Measurements from ENCODE around the gene GON4L.
"Not testable (repeated sequence)": the region's sequence is repeated elsewhere in the genome, so short reads cannot be mapped to it uniquely, and the experiment has no call there.

GRCh38 chr1:155834927-155835399 lies 22.1 kb downstream of the GON4L start:
- TF ChIP-seq, protein P1, sequence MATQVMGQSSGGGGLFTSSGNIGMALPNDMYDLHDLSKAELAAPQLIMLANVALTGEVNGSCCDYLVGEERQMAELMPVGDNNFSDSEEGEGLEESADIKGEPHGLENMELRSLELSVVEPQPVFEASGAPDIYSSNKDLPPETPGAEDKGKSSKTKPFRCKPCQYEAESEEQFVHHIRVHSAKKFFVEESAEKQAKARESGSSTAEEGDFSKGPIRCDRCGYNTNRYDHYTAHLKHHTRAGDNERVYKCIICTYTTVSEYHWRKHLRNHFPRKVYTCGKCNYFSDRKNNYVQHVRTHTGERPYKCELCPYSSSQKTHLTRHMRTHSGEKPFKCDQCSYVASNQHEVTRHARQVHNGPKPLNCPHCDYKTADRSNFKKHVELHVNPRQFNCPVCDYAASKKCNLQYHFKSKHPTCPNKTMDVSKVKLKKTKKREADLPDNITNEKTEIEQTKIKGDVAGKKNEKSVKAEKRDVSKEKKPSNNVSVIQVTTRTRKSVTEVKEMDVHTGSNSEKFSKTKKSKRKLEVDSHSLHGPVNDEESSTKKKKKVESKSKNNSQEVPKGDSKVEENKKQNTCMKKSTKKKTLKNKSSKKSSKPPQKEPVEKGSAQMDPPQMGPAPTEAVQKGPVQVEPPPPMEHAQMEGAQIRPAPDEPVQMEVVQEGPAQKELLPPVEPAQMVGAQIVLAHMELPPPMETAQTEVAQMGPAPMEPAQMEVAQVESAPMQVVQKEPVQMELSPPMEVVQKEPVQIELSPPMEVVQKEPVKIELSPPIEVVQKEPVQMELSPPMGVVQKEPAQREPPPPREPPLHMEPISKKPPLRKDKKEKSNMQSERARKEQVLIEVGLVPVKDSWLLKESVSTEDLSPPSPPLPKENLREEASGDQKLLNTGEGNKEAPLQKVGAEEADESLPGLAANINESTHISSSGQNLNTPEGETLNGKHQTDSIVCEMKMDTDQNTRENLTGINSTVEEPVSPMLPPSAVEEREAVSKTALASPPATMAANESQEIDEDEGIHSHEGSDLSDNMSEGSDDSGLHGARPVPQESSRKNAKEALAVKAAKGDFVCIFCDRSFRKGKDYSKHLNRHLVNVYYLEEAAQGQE (IDR thresholded peaks at IDR 0.05): not testable (repeated sequence)
- TF ChIP-seq, protein P2, sequence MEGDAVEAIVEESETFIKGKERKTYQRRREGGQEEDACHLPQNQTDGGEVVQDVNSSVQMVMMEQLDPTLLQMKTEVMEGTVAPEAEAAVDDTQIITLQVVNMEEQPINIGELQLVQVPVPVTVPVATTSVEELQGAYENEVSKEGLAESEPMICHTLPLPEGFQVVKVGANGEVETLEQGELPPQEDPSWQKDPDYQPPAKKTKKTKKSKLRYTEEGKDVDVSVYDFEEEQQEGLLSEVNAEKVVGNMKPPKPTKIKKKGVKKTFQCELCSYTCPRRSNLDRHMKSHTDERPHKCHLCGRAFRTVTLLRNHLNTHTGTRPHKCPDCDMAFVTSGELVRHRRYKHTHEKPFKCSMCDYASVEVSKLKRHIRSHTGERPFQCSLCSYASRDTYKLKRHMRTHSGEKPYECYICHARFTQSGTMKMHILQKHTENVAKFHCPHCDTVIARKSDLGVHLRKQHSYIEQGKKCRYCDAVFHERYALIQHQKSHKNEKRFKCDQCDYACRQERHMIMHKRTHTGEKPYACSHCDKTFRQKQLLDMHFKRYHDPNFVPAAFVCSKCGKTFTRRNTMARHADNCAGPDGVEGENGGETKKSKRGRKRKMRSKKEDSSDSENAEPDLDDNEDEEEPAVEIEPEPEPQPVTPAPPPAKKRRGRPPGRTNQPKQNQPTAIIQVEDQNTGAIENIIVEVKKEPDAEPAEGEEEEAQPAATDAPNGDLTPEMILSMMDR (IDR thresholded peaks at IDR 0.05): not testable (repeated sequence)
- not testable (repeated sequence) for TF ChIP-seq EP300 (IDR thresholded peaks at IDR 0.05); KDM1A (IDR thresholded peaks at IDR 0.05; ENCODE audit: low read depth); CEBPB (IDR thresholded peaks at IDR 0.05); POLR2A (IDR thresholded peaks at IDR 0.05; ENCODE audit: low read length); TP53 (CRISPR knock-in tag; IDR thresholded peaks at IDR 0.05); NPAS2 (CRISPR knock-in tag; IDR thresholded peaks at IDR 0.05; ENCODE audit: borderline replicate concordance); SMC3 (IDR thresholded peaks at IDR 0.05); POLR2AphosphoS2 (conservative IDR thresholded peaks at IDR 0.05; ENCODE audit: low read length); JUN (IDR thresholded peaks at IDR 0.05); RNF2 (IDR thresholded peaks at IDR 0.05; ENCODE audit: borderline replicate concordance, low read depth)
- TF ChIP-seq, protein P3, sequence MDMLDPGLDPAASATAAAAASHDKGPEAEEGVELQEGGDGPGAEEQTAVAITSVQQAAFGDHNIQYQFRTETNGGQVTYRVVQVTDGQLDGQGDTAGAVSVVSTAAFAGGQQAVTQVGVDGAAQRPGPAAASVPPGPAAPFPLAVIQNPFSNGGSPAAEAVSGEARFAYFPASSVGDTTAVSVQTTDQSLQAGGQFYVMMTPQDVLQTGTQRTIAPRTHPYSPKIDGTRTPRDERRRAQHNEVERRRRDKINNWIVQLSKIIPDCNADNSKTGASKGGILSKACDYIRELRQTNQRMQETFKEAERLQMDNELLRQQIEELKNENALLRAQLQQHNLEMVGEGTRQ (IDR thresholded peaks at IDR 0.05): not testable (repeated sequence)

Data from A549 (cell line).